Fibroblast of peridontal ligament (primary cell): ENCODE results near the gene TTC39C.

Experiments used
- DNase-seq: peaks from one replicate; pipeline ENCODE4 v3.0.0-alpha.2; 2010; ENCODE audit errors: extremely low read depth

Gene TTC39C

GRCh38 chr18:24083550-24083949 is 69.0 kb downstream of the TTC39C start:
- DNase-seq = no peak

DNA sequence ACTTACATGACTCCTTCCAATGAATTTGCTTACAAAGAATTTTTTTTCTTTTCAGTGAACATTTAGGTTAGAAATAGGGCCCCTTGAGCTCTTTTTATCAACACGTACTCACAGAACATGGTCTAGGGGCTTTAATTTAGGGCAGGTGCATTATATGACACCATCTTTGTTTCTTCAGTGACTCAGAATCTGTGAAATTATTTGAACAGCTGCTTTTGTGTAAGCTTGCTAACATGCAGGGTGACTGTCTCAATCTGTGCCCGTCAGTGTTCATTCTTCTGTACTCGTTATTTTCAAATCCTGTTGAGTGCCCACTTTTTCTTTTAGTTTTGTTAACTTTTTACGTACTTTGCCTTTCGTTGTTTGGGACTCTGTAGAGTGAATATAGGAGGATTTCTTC is 71.5 kb downstream of the TTC39C start:
- DNase-seq = no peak

- peak; percentile 28 for DNase-seq
These were observed 74.5 kb downstream of the TTC39C start for GRCh38 chr18:24089076-24089475.

GRCh38 chr18:24089515-24090337 is 75.2 kb downstream of the TTC39C start:
- DNase-seq = no peak

DNA sequence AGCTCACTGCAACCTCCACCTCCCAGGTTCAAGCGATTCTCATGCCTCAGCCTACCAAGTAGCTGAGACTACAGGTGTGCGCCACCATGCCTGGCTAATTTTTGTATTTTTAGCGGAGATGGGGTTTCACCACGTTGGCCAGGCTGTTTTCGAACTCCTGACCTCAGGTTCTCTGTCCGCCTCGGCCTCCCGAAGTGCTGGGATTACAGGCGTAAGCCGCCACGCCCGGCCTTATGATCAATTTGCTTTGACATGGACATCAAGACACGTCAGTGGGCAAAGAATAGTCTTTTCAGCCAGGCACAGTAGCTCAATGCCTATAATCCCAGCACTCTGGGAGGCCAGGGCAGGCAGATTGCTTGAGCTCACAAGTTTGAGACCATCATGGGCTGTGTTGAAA is 76.3 kb downstream of the TTC39C start:
- no peak for DNase-seq

GRCh38 chr18:24094561-24094960 is 80.0 kb downstream of the TTC39C start:
- DNase-seq = peak; percentile 47

DNA sequence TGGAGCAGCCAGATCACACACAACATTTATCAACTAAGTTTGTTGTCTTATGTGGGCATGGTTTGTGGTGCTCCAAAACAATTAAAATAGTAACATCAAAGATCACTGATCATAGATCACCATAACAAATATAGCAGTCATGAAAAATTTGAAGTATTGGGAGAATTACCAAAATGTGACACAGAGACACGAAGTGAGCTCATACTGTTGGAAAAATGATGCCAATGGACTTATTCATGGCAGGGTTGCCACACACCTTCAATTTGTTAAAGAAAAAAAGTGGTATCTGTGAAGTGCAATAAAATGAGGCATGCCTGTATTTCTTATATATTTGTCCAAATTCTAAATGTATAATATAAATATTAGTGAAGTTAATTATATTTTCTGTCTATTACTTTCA is 81.4 kb downstream of the TTC39C start:
- DNase-seq = peak; percentile 13

- no peak for DNase-seq
These were observed 88.9 kb downstream of the TTC39C start for GRCh38 chr18:24103320-24104021.

- no peak for DNase-seq
These were observed 89.9 kb downstream of the TTC39C start for GRCh38 chr18:24104486-24104885.

DNA sequence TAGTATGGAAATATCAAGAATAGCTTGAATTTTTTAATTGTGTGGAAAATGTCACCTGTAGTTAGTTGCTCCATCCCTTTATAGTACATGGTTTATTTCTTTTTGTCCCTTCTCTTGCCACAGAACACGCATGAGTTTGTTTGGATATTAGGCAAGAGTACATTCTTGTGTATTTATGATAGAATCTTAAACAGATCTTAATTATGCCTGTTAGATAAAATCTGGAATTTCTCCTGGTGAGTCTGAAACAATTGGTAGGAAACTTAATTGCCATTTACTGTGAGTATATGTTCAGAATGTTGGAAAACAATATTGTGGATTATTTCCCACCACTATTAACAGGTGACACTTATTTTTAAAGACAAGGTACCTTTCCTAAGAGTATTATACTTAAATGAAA is 94.1 kb downstream of the TTC39C start:
- no peak for DNase-seq

DNA sequence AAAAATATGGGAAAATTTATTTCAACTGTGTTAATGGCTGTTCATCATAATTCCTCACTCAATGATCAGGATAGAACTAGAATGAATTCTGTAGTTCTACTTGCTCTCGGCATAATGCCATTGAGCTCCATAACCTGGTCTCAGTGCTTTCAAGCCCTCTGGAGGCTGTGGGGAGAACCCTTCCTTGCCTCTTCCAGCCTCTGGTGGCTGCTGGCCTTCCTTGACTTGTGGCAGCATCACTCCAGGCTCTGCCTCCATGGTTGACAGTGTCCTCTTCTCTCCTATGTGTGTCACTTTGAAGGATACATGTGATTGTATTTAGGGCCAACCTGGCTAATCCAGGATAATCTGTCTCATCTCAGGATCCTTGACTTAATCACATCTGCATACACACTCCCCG is 97.4 kb downstream of the TTC39C start:
- DNase-seq = no peak

GRCh38 chr18:24112464-24112863 is 97.9 kb downstream of the TTC39C start:
- no peak for DNase-seq

DNA sequence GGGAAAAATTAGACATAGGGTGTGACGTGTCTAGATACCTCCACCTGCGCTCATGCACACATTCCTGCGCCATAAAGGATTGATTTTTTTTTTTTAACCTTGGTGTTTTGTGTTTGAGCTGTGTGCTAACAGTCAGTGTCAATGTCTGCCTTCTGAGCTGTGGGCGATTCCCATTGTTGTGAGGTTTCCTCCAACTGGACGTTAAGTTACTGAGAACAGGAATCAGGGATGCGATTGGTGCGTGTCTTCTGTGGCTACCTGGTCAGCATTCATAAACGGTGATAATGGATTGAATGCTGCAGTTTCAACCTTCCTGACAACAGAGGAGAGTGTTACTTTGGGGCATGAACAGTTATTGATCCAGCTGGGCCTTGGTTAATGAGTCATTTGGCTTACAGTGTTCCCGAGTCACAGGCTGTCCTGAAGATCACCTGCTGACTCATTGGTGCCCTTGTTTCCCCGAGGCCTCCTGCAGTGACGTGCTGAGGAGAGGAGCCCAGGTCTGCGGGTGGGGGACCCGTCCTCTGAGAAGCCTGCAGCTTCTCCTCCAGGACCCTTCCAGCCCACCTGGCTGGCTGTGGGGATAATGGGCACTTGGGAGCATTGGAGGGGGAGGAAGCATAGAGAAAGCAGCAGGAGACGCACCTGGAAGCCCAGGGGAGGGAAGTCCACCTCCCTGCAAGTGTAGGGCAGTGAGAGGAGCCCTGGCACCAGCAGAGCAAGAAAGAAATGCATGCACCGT is 98.5 kb downstream of the TTC39C start:
- no peak for DNase-seq

GRCh38 chr18:24114924-24115549 is 100.5 kb downstream of the TTC39C start:
- DNase-seq = peak; percentile 30

GRCh38 chr18:24115628-24116027 is 101.1 kb downstream of the TTC39C start:
- no peak for DNase-seq

- peak; percentile 83 for DNase-seq
These were observed 104.4 kb downstream of the TTC39C start for GRCh38 chr18:24118750-24119577.

- no peak for DNase-seq
These were observed 106.1 kb downstream of the TTC39C start for GRCh38 chr18:24120676-24121075.

GRCh38 chr18:24121625-24122024 is 107.1 kb downstream of the TTC39C start:
- peak; percentile 36 for DNase-seq

GRCh38 chr18:24126155-24126961 is 111.8 kb downstream of the TTC39C start:
- peak; percentile 60 for DNase-seq

GRCh38 chr18:24127735-24128134 is 113.2 kb downstream of the TTC39C start:
- no peak for DNase-seq
